H7 (cell line): ENCODE data around the gene NLGN2. TPM values are rescaled to one million over a fixed set of nuclear protein-coding genes. Genes with fewer than 3 reads are reported as not detected.

Experiments used
- DNase-seq: peaks from one replicate; pipeline ENCODE4 v3.0.0; 2012
- H3K27me3 ChIP-seq: 2 replicates; pipeline ENCODE4 v1.6.0; 2011; ENCODE audit warnings: mild to moderate bottlenecking, low read length; ENCODE audit not compliant: control insufficient read depth, insufficient read depth
- H3K36me3 ChIP-seq: replicated peaks from 2 replicates; pipeline ENCODE4 v1.5.1; 2011; ENCODE audit warnings: low read length; ENCODE audit not compliant: control insufficient read depth, insufficient read depth
- H3K4me3 ChIP-seq: 2 replicates; pipeline ENCODE4 v1.5.1; 2011; ENCODE audit warnings: low read depth, mild to moderate bottlenecking, control low read depth, low read length, moderate library complexity; ENCODE audit not compliant: insufficient read depth
- total RNA-seq: library from RNA; depleted of rRNA; stranded (reverse); fragments of >200 nt; shearing (Covaris generic); gene quantifications from 2 replicates; pipeline ENCODE4 v1.2.3, GENCODE V29; 2014

Gene NLGN2
- total RNA-seq, 1 experiment from 2014 or later: 11.6 TPM

- H3K4me3 ChIP-seq: no peak overlapping the region
- peaks cover 2% of the 10 kb centered on the region; the same call in 1 of the 2 replicates for H3K27me3 ChIP-seq
- no peak for DNase-seq
- H3K36me3 ChIP-seq: no peaks in the 10 kb centered on the region
Measured at GRCh38 chr17:7431231-7431630, 23.6 kb downstream of the NLGN2 start.

GRCh38 chr17:7432296-7432695 lies 24.7 kb downstream of the NLGN2 start:
- Histone ChIP-seq H3K4me3 (no peak overlapping the region), H3K27me3 (peaks cover 12% of the 10 kb centered on the region; the same call in 1 of the 2 replicates), H3K36me3 (no peaks in the 10 kb centered on the region)
- no peak for DNase-seq

GRCh38 chr17:7435676-7436555 lies 28.3 kb downstream of the NLGN2 start:
- H3K4me3 ChIP-seq: peak overlapping the region; percentile 74
- peak; percentile 90 for DNase-seq
- H3K27me3 ChIP-seq: peaks cover 38% of the 10 kb centered on the region
- no peaks in the 10 kb centered on the region for H3K36me3 ChIP-seq

GRCh38 chr17:7436556-7437368 lies 29.1 kb downstream of the NLGN2 start:
- H3K27me3 ChIP-seq: peaks cover 40% of the 10 kb centered on the region
- H3K4me3 ChIP-seq: peak overlapping the region; percentile 74
- peak; percentile 95 for DNase-seq
- no peaks in the 10 kb centered on the region for H3K36me3 ChIP-seq

- DNase-seq: no peak
- Histone ChIP-seq H3K4me3 (peak overlapping the region; percentile 74), H3K36me3 (no peaks in the 10 kb centered on the region), H3K27me3 (peaks cover 41% of the 10 kb centered on the region)
Measured at GRCh38 chr17:7437369-7437863, 29.8 kb downstream of the NLGN2 start.

GRCh38 chr17:7437950-7438614 lies 30.4 kb downstream of the NLGN2 start:
- DNase-seq: peak; percentile 92
- Histone ChIP-seq H3K27me3 (peaks cover 41% of the 10 kb centered on the region), H3K4me3 (peak overlapping the region; percentile 74), H3K36me3 (no peaks in the 10 kb centered on the region)

- Histone ChIP-seq H3K4me3 (peak overlapping the region; percentile 74), H3K36me3 (no peaks in the 10 kb centered on the region), H3K27me3 (peaks cover 44% of the 10 kb centered on the region)
- no peak for DNase-seq
Measured at GRCh38 chr17:7438656-7439460, 31.2 kb downstream of the NLGN2 start.

GRCh38 chr17:7439462-7440112 lies 31.9 kb downstream of the NLGN2 start, which contains the start of gene FGF11:
Gene FGF11, plus strand, starts transcription at chr17:7439512. Its CDS starts 109 bp downstream, at chr17:7439621.
- Histone ChIP-seq H3K36me3 (no peaks in the 10 kb centered on the region), H3K4me3 (peak within 1 kb of the TSS; percentile 74), H3K27me3 (peaks cover 47% of the 10 kb centered on the region)
- DNase-seq: peak; percentile 68

GRCh38 chr17:7440113-7440833 lies 32.6 kb downstream of the NLGN2 start:
- H3K4me3 ChIP-seq: peak overlapping the region; percentile 74
- DNase-seq: peak; percentile 91
- H3K27me3 ChIP-seq: peaks cover 48% of the 10 kb centered on the region
- H3K36me3 ChIP-seq: no peaks in the 10 kb centered on the region

- Histone ChIP-seq H3K27me3 (peaks cover 49% of the 10 kb centered on the region), H3K36me3 (no peaks in the 10 kb centered on the region), H3K4me3 (peak overlapping the region; percentile 74)
- peak; percentile 86 for DNase-seq
Measured at GRCh38 chr17:7440834-7441195, 33.2 kb downstream of the NLGN2 start.

GRCh38 chr17:7441266-7441665 lies 33.6 kb downstream of the NLGN2 start:
- H3K4me3 ChIP-seq: peak overlapping the region; percentile 74

GRCh38 chr17:7442142-7442541 lies 34.5 kb downstream of the NLGN2 start:
- Histone ChIP-seq H3K4me3 (no peak overlapping the region), H3K27me3 (peaks cover 50% of the 10 kb centered on the region), H3K36me3 (no peaks in the 10 kb centered on the region)
- DNase-seq: no peak

More at GRCh38 chr17:7441266-7441665, 33.6 kb downstream of the NLGN2 start:
- Histone ChIP-seq H3K27me3 (peaks cover 49% of the 10 kb centered on the region), H3K36me3 (no peaks in the 10 kb centered on the region)
- DNase-seq: no peak
